ENCODE results near the gene CPSF6. TPM values are rescaled to one million over a fixed set of nuclear protein-coding genes. Genes with fewer than 3 reads are reported as not detected.
A peak's percentile ranks its signal among the peaks of the same experiment; 100 is the strongest.

The CPSF6 gene
- total and polyA plus RNA-seq, 2 of the 8 experiments (the other 6 are each of a cell fraction or from before 2014, with no cell fraction given): 92.7 to 167 TPM

DNA sequence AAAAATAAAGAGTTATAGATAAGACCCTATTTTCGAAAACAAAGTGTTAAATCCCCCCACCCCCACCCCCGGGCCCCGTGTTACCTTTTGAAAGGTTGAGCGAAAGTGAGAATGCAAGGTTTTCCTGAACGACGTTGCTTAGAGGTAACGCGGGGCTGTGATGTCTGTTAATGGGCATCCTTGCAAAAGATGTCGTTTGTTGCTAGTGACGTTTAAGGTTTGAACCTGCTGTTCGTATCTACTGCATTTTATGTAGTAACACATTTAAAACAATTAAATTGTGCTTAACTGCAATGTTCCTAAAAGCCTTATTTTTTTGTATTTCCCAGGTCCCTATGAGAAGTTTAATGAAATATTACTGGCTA lies 1.2 kb downstream of the CPSF6 start:
- DNase-seq (ENCODE audit: low read depth in 1 of 2, low spot score in 2 of 2) (no peak), FAIRE-seq (no peak)
- Histone ChIP-seq H3K36me3 (ENCODE audit: control insufficient read depth in 2 of 4, insufficient read depth in 4 of 4, low read length in 3 of 4) (peaks cover 0 to 12% (median 2%) of the 10 kb centered on the region in 4 experiments; a peak in 3 of 8 replicates), H3K4me2 (ENCODE audit: insufficient read depth in 1 of 2, low read depth in 2 of 2, low read length in 2 of 2) (peak overlapping the region; percentile 59 to 75), H2BK15ac (ENCODE audit: low read length) (no peak overlapping the region), H3K18ac (ENCODE audit: extremely low read depth, low read length) (no peak overlapping the region), H3K4ac (replicated peaks; ENCODE audit: insufficient read length, low read depth, low read length) (no peak overlapping the region), H3K27me3 (replicated peaks in 1 of 4; ENCODE audit: control insufficient read depth in 3 of 4, extremely low read depth in 1 of 4, insufficient read depth in 3 of 4, low read length in 3 of 4) (peaks cover 0 to 1% (median 0%) of the 10 kb centered on the region in 4 experiments; a peak in 1 of 7 replicates), H3K79me1 (ENCODE audit: low read depth, low read length) (no peaks in the 10 kb centered on the region), H3K23me2 (ENCODE audit: low read depth, low read length) (peaks cover 6% of the 10 kb centered on the region), H3K56ac (replicated peaks; ENCODE audit: insufficient read length, low read depth, low read length) (no peak overlapping the region), H3K23ac (ENCODE audit: insufficient read length) (no peak overlapping the region), H3K4me1 (replicated peaks in 1 of 4; ENCODE audit: control insufficient read depth in 3 of 4, insufficient read depth in 4 of 4, low read length in 3 of 4) (peaks cover 0 to 10% (median 5%) of the 10 kb centered on the region in 4 experiments; a peak in 5 of 7 replicates), H3K14ac (ENCODE audit: insufficient read length) (no peak overlapping the region), H3K9me3 (ENCODE audit: insufficient read depth in 2 of 2, low read depth in 1 of 2, low read length in 1 of 2) (no peaks in the 10 kb centered on the region), H3K9ac (replicated peaks in 1 of 4; ENCODE audit: extremely low read depth in 1 of 4, low read depth in 3 of 4, low read length in 3 of 4) (peak overlapping the region in 3 of 4 experiments; percentile 73 to 99 (median 79); a peak in 5 of 7 replicates), H2BK5ac (ENCODE audit: low read depth, low read length) (peak overlapping the region; percentile 92; the same call in 1 of the 2 replicates), H4K20me1 (replicated peaks in 1 of 2; ENCODE audit: control insufficient read depth in 1 of 2, insufficient read depth in 2 of 2, low read length in 2 of 2) (peaks cover 27 to 32% of the 10 kb centered on the region in 2 experiments), H4K5ac (ENCODE audit: insufficient read length, low read depth, low read length) (no peak overlapping the region), H3K27ac (ENCODE audit: low read depth, low read length) (no peak overlapping the region), H3K79me2 (ENCODE audit: control insufficient read depth in 1 of 2, insufficient read depth in 2 of 2, low read length in 2 of 2) (peaks cover 49 to 59% of the 10 kb centered on the region in 2 experiments), H4K8ac (ENCODE audit: extremely low read depth, insufficient read depth, low read length) (no peak overlapping the region), H2AK5ac (ENCODE audit: low read depth, low read length) (no peak overlapping the region), H2BK20ac (ENCODE audit: low read length) (no peak overlapping the region), H2BK12ac (ENCODE audit: low read depth, low read length) (no peak overlapping the region), H2AFZ (ENCODE audit: low read length) (no peak overlapping the region), H3K4me3 (ENCODE audit: extremely low read depth in 1 of 4, insufficient read depth in 2 of 4, low read depth in 3 of 4, low read length in 4 of 4) (peak overlapping the region; percentile 74 to 99 (median 88)), H2BK120ac (replicated peaks; ENCODE audit: low read depth, low read length) (no peak overlapping the region), H4K91ac (replicated peaks; ENCODE audit: insufficient read length, low read length) (no peak overlapping the region)
- POLR2A ChIA-PET (ENCODE audit: partially characterized antibody): interaction anchor here (0.8 to 7.0 kb wide), 6 partner anchors 8 to 84 kb away, joined by 3 to 48 read pairs (median 4); no protein-coding TSS in a partner anchor
- WGBS, 2 experiments (ENCODE audit: extremely low coverage in 1 of 2, insufficient coverage in 1 of 2, insufficient read length in 1 of 2, insufficient replicate concordance in 2 of 2, low coverage in 1 of 2, low lambda C conversion rate in 2 of 2, missing lambda C conversion rate in 1 of 2): 2% methylated on average over 11 of the region's 11 CpGs; no CpG with 5 or more reads in 1 of the 2 experiments
- CTCF ChIA-PET (ENCODE audit: partially characterized antibody): interaction anchor here (0.6 to 1.3 kb wide), 2 partner anchors 13 to 615 kb away, joined by 4 read pairs; no protein-coding TSS in a partner anchor
- no peak for TF ChIP-seq BCL11A (IDR thresholded peaks at IDR 0.05; ENCODE audit: low read depth in 2 of 2, low read length in 2 of 2)
- no peak for TF ChIP-seq EGR1 (IDR thresholded peaks at IDR 0.05; ENCODE audit: borderline replicate concordance, low read depth, low read length)
- TF ChIP-seq KDM5A (IDR thresholded peaks at IDR 0.05; ENCODE audit: low read length): no peak
- no peak for TF ChIP-seq RBBP5 (IDR thresholded peaks at IDR 0.05; ENCODE audit: borderline replicate concordance, low read depth, low read length)
- no peak for TF ChIP-seq KDM1A (IDR thresholded peaks at IDR 0.05; ENCODE audit: borderline replicate concordance, low read length)
- TF ChIP-seq SP4 (IDR thresholded peaks at IDR 0.05; ENCODE audit: low read length): no peak
- TF ChIP-seq, protein P1, sequence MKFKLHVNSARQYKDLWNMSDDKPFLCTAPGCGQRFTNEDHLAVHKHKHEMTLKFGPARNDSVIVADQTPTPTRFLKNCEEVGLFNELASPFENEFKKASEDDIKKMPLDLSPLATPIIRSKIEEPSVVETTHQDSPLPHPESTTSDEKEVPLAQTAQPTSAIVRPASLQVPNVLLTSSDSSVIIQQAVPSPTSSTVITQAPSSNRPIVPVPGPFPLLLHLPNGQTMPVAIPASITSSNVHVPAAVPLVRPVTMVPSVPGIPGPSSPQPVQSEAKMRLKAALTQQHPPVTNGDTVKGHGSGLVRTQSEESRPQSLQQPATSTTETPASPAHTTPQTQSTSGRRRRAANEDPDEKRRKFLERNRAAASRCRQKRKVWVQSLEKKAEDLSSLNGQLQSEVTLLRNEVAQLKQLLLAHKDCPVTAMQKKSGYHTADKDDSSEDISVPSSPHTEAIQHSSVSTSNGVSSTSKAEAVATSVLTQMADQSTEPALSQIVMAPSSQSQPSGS (IDR thresholded peaks at IDR 0.05; ENCODE audit: low read length): no peak
- no peak for TF ChIP-seq SUZ12 (IDR thresholded peaks at IDR 0.05; ENCODE audit: low read length)
- TF ChIP-seq, protein P2, sequence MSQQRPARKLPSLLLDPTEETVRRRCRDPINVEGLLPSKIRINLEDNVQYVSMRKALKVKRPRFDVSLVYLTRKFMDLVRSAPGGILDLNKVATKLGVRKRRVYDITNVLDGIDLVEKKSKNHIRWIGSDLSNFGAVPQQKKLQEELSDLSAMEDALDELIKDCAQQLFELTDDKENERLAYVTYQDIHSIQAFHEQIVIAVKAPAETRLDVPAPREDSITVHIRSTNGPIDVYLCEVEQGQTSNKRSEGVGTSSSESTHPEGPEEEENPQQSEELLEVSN (IDR thresholded peaks at IDR 0.05): no peak
- TF ChIP-seq CHD1 (IDR thresholded peaks at IDR 0.05; ENCODE audit: low read depth, low read length): no peak
- TF ChIP-seq MAFK (IDR thresholded peaks at IDR 0.05; ENCODE audit: low read depth, low read length): no peak
- no peak for TF ChIP-seq YY1 (IDR thresholded peaks at IDR 0.05; ENCODE audit: low read depth, low read length)
